ENCODE data around the gene ANTXR1. TPM values are rescaled to one million over a fixed set of nuclear protein-coding genes. Genes with fewer than 3 reads are reported as not detected.

ANTXR1 gene
- total RNA-seq, 1 donor: 206 TPM

DNA sequence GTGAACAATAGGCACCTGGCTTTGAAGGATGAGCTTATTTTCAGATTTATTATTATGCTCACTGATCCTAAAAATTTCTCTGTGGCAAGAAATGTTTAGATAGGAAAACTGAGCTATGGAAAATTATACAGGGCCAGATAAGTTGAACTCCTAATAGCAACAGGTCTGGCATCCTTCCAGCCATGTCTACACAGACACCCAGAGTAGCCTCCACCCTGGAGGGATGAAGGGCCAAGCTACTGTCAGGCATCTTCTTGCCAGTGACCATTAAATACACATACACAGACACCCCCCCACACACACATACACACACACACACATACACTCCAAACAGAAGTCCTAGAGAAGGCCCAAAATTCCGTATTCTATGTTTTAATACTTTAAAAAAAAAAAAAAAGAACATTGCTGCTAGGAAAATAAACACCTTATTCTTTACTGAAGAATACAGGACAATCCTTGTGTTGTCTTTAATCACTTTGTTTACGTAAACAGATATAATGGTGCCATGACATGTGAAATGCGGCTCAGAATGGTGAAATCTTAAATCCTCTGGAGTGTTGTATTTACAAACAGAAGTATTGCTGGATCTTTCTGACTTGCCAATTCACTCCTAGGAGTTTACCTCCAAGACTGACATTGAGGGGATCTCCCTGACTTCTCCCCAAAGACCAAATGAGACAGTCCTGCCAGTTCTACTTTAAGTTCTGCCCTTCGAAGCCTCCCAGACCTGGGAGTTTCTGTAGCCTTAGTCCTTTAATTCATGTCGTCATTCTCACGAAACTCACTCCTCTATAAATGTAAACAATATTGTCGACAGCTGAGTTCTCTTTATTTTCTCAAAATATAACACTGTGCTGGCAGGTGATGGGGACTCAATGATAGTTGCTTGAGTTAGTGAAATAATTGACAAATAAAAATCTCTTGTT, 163.1 kb downstream of the ANTXR1 start:
- DNase-seq (ENCODE audit: low read depth): peak; percentile 90
- TF ChIP-seq, protein P1, sequence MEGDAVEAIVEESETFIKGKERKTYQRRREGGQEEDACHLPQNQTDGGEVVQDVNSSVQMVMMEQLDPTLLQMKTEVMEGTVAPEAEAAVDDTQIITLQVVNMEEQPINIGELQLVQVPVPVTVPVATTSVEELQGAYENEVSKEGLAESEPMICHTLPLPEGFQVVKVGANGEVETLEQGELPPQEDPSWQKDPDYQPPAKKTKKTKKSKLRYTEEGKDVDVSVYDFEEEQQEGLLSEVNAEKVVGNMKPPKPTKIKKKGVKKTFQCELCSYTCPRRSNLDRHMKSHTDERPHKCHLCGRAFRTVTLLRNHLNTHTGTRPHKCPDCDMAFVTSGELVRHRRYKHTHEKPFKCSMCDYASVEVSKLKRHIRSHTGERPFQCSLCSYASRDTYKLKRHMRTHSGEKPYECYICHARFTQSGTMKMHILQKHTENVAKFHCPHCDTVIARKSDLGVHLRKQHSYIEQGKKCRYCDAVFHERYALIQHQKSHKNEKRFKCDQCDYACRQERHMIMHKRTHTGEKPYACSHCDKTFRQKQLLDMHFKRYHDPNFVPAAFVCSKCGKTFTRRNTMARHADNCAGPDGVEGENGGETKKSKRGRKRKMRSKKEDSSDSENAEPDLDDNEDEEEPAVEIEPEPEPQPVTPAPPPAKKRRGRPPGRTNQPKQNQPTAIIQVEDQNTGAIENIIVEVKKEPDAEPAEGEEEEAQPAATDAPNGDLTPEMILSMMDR (IDR thresholded peaks at IDR 0.05; ENCODE audit: insufficient read depth, low read depth, low read length): no peak
- no peak overlapping the region for H3K4me3 ChIP-seq (ENCODE audit: low read depth, low read length)

DNA sequence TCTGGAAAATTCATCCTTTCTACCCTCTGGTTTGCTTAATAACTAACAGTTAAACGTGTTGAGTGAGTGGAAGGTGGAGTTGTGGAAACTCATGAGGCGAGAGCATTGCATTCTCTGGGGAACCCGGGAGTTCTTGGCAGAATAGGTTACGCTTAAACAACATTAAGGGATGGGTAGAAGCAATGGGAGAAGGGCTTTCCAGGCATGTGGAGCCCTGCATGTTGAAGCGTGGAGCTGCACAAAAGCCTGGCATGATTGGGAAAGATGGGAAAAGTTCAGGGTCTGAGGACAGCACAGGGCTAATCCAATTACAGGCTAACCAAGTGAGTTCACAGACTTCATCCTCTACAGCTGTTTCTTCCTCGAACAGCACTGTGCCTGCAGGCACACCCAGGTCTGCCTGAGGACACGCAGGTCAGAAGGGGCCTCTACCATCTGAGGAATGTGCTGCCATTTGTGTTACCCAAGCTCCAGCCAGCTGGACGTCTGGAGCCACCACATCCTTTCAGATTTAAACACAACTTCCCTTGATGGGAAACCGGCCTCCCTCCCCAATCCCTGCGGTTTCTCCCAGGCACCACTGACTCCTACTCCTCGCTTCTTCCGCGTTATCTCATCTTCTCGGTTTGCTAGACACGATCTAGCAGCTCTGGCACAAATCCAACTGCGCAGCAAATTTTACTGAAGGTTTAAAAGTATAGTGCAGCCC, 164.2 kb downstream of the ANTXR1 start:
- peak; percentile 100 for DNase-seq (ENCODE audit: low read depth)
- H3K4me3 ChIP-seq (ENCODE audit: low read depth, low read length): peak overlapping the region; percentile 33
- TF ChIP-seq, protein P1 (IDR thresholded peaks at IDR 0.05; ENCODE audit: insufficient read depth, low read depth, low read length): no peak

DNA sequence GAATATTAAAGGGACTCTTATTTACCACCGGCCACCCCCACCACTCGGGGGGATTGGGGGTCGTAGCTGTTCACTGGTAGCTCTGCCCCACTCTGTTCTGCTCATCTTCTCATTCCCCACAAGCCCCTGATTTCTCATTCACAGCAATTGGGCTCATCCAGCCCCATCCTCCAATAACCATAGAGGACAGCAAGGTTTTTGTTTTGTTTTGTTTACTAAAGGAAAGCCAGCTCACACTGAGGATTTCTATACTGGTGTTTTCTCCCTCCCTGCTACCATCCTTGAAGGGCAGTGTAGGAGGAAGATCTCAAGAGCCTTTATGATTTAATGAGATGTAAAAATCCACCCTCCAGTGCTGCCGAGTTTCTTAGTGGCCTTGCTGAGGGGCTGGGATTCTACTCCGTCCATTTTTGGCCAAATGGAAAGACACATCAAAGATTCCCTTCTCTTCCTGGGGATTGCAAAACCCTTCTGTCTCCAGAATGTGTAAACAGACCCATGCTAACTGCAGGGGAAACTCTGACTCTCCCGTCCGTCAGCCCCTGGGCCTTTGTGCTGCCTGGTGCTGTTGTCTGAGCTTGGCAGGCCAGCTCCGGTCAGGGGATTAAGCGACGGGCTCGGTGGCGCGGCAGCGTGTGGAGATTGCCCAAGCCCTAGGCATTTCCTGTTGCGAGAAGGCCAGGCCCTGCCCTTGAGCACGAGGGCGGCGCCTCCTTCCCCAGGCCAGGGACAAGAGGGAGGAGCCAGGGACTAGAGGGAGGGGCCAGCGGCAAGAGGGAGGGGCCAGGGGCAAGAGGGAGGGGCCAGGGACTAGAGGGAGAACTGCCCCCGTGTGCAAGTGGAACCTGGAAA, 165.0 kb downstream of the ANTXR1 start:
- peak overlapping the region; percentile 33 for H3K4me3 ChIP-seq (ENCODE audit: low read depth, low read length)
- DNase-seq (ENCODE audit: low read depth): peak; percentile 100
- TF ChIP-seq, protein P1 (IDR thresholded peaks at IDR 0.05; ENCODE audit: insufficient read depth, low read depth, low read length): no peak

DNA sequence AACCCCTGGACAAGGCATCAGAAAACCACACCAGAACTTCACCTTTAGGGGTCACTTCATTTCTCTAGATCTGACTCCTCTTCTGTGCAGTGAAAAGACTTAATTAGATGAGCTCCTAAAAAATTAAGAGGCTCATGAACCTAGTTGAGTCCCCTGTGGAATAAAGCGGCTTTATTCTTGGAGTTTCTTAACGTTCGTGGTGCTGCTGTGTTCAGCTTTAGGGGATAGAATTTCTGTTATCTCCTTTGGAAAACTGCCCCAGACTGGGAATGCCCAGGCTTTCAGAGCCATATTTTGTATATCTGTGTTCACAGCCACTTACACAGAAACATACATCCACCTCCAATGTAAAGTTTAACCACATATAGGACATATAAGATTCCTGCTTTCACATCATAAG, 165.8 kb downstream of the ANTXR1 start:
- TF ChIP-seq, protein P1 (IDR thresholded peaks at IDR 0.05; ENCODE audit: insufficient read depth, low read depth, low read length): no peak
- H3K4me3 ChIP-seq (ENCODE audit: low read depth, low read length): no peak overlapping the region
- DNase-seq (ENCODE audit: low read depth): no peak

DNA sequence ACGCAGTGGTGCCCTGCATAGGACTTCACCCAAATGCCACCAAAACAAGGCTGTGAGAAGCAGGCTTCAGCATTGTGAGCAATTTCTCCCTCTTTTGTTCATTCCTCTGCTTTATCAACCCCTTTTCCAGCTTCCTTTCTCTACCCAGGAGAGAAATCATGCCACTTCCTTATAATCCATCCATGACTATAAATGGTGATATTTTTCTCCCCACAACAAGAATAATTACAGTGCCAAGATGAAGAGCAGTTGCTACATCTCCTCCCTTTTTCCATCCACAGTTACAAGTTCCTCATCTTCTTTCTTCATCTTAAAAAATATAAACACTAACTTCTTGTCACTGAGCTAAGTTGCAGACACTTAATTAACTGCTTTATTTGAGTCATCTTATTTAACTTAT, 167.2 kb downstream of the ANTXR1 start:
- TF ChIP-seq, protein P1 (IDR thresholded peaks at IDR 0.05; ENCODE audit: insufficient read depth, low read depth, low read length): no peak
- H3K4me3 ChIP-seq (ENCODE audit: low read depth, low read length): no peak overlapping the region
- DNase-seq (ENCODE audit: low read depth): no peak

DNA sequence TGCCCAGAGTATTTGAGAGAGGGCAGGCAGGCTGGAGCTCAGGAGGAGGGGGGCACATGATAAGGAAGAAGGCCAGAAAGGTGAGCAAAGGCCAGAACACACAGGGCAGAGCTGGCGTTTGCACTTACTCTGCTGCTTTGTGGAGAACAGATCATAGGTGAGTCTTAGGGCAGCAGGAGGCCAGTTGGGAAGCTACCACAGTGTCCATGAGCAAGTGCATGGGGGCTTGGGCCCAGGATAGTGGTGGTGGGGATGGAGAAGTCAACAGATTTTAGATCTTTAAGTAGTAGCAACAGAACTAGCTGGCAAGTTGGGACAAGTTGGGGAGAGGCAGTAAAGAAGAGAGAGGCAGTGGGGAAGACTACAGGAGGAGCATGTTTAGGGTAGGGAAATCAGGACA, 168.0 kb downstream of the ANTXR1 start:
- DNase-seq (ENCODE audit: low read depth): no peak
- H3K4me3 ChIP-seq (ENCODE audit: low read depth, low read length): no peak overlapping the region
- TF ChIP-seq, protein P1 (IDR thresholded peaks at IDR 0.05; ENCODE audit: insufficient read depth, low read depth, low read length): no peak
